Myocyte (in vitro differentiated cells): Measurements from ENCODE around the gene IL1RL2. TPM values are rescaled to one million over a fixed set of nuclear protein-coding genes. Genes with fewer than 3 reads are reported as not detected.

Source experiments
- DNase-seq: peaks from one replicate; pipeline ENCODE4 v3.0.0-alpha.2; 2012; ENCODE audit warnings: low read depth
- total RNA-seq: library from RNA; depleted of rRNA; stranded (reverse); fragments of >200 nt; gene quantifications from 2 replicates; pipeline ENCODE4 v1.2.3, GENCODE V29; 2014

The IL1RL2 gene
- total RNA-seq, 1 donor from 2014 or later = 0.11 TPM

- no peak for DNase-seq
These were observed 6.3 kb downstream of the IL1RL2 start for GRCh38 chr2:102193074-102193473.

GRCh38 chr2:102194609-102195268 lies 7.9 kb downstream of the IL1RL2 start:
- no peak for DNase-seq

- DNase-seq = no peak
These were observed 10.7 kb downstream of the IL1RL2 start for GRCh38 chr2:102197389-102198137.

- DNase-seq = no peak
These were observed 13.7 kb downstream of the IL1RL2 start for GRCh38 chr2:102200539-102200938.

GRCh38 chr2:102204638-102205037 lies 17.8 kb downstream of the IL1RL2 start:
- DNase-seq = no peak

- peak; percentile 43 for DNase-seq
These were observed 20.0 kb downstream of the IL1RL2 start for GRCh38 chr2:102206666-102207341.

GRCh38 chr2:102208774-102209173 lies 22.0 kb downstream of the IL1RL2 start:
- DNase-seq = no peak

- no peak for DNase-seq
These were observed 22.7 kb downstream of the IL1RL2 start for GRCh38 chr2:102209474-102209873.

- no peak for DNase-seq
These were observed 30.2 kb downstream of the IL1RL2 start for GRCh38 chr2:102217032-102217431.

- DNase-seq = peak; percentile 16
These were observed 38.3 kb downstream of the IL1RL2 start for GRCh38 chr2:102224824-102225739.

GRCh38 chr2:102226171-102226570 lies 39.3 kb downstream of the IL1RL2 start:
- DNase-seq = no peak

GRCh38 chr2:102226612-102227391 lies 40.0 kb downstream of the IL1RL2 start:
- peak; percentile 57 for DNase-seq

- no peak for DNase-seq
These were observed 42.4 kb downstream of the IL1RL2 start for GRCh38 chr2:102229141-102229769.

- DNase-seq = no peak
These were observed 43.6 kb downstream of the IL1RL2 start for GRCh38 chr2:102230410-102230909.

- DNase-seq = no peak
These were observed 46.5 kb downstream of the IL1RL2 start for GRCh38 chr2:102233132-102233884.

- DNase-seq = no peak
These were observed 48.2 kb downstream of the IL1RL2 start for GRCh38 chr2:102235042-102235473.

GRCh38 chr2:102235491-102235890 lies 48.7 kb downstream of the IL1RL2 start:
- no peak for DNase-seq

GRCh38 chr2:102236132-102236531 lies 49.3 kb downstream of the IL1RL2 start:
- no peak for DNase-seq

GRCh38 chr2:102237176-102237575 lies 50.4 kb downstream of the IL1RL2 start:
- no peak for DNase-seq
